Panc1 (cell line): ENCODE results near the gene COL9A2. TPM values are rescaled to one million over a fixed set of nuclear protein-coding genes. Genes with fewer than 3 reads are reported as not detected.
"Not testable (repeated sequence)": the region's sequence is repeated elsewhere in the genome, so short reads cannot be mapped to it uniquely, and the experiment has no call there.

Source experiments
- ATAC-seq: fragments of 200-7000 bp; cut with Tn5 transposase; 2 replicates; pipeline ENCODE4 v1.9.1; 2020; ENCODE audit warnings: mild to moderate bottlenecking, moderate library complexity
- BruUV-seq: library from RNA; stranded (reverse); fragments of 400-500 nt; replicated peaks from 2 replicates; lab custom pipeline; 2021; lab: Mats Ljungman, UMichigan
- CTCF ChIA-PET: fragments of 300-600 bp; sonication (Branson Sonifier 250); formaldehyde crosslinking; loops from one replicate; lab custom pipeline; 2022; ENCODE audit warnings: antibody characterized with exemption; lab: Charles Lee
- POLR2A ChIA-PET: fragments of 300-600 bp; sonication (Branson Sonifier 250); formaldehyde crosslinking; loops from one replicate; lab custom pipeline; 2022; ENCODE audit warnings: antibody characterized with exemption; lab: Charles Lee
- DNase-seq: peaks from one replicate; pipeline ENCODE4 v3.0.0-alpha.2; 2010; ENCODE audit warnings: low read depth, low spot score
- H3K27ac ChIP-seq: 2 replicates; pipeline ENCODE4 v1.5.1; 2011; ENCODE audit warnings: mild to moderate bottlenecking, low read length, inconsistent platforms
- H3K27me3 ChIP-seq: fragments of 200-500 bp; sonication (Bioruptor generic); 2 replicates; pipeline ENCODE4 v1.6.0; 2014; ENCODE audit warnings: low read length, inconsistent platforms; ENCODE audit not compliant: control insufficient read depth, insufficient read depth
- H3K36me3 ChIP-seq: fragments of 200-500 bp; sonication (Bioruptor generic); 2 replicates; pipeline ENCODE4 v1.5.1; 2014; ENCODE audit warnings: inconsistent platforms, mild to moderate bottlenecking, low read length, moderate library complexity; ENCODE audit not compliant: control insufficient read depth, insufficient read depth
- H3K4me1 ChIP-seq: 2 replicates; pipeline ENCODE4 v1.5.1; 2011; ENCODE audit warnings: inconsistent platforms, mild to moderate bottlenecking, low read length, moderate library complexity; ENCODE audit not compliant: control insufficient read depth, insufficient read depth
- H3K4me3 ChIP-seq, 2 experiments: 2 replicates each; pipeline ENCODE4 v1.5.1; 2011 to 2012; ENCODE audit warnings: low read depth in 2 of 2, low read length in 2 of 2, mild to moderate bottlenecking in 2 of 2, inconsistent platforms in 1 of 2, moderate library complexity in 1 of 2
- H3K9me3 ChIP-seq: fragments of 200-500 bp; sonication (Bioruptor generic); 2 replicates; pipeline ENCODE4 v1.5.1; 2014; ENCODE audit warnings: low read depth, mild to moderate bottlenecking, inconsistent platforms, low read length, moderate library complexity; ENCODE audit not compliant: control insufficient read depth, insufficient read depth
- POLR2AphosphoS5 ChIP-seq: IDR thresholded peaks from 2 replicates; pipeline ENCODE4 v1.6.1; 2012; ENCODE audit warnings: mild to moderate bottlenecking, low read depth, low read length, moderate library complexity
- SIN3A ChIP-seq: IDR thresholded peaks from 2 replicates; pipeline ENCODE4 v1.6.1; 2012; ENCODE audit warnings: low read depth, mild to moderate bottlenecking, low read length, moderate library complexity, borderline replicate concordance; ENCODE audit not compliant: insufficient read depth
- TCF7L2 ChIP-seq: IDR thresholded peaks from 2 replicates; pipeline ENCODE4 v1.6.1; 2011; ENCODE audit warnings: mild to moderate bottlenecking, low read depth, low read length, inconsistent platforms
- in situ Hi-C: cut with HindIII; loops from 2 replicates; pipeline ENCODE4 v1.10.0; 2016; ENCODE audit warnings: low sequenced_read_pairs, low pct_unique_long_range_greater_than_20kb
- intact Hi-C: fragments of 100-400 bp; cut with micrococcal nuclease; formaldehyde crosslinking; loops from one replicate; pipeline ENCODE4 v1.10.0; 2022; ENCODE audit not compliant: unreplicated experiment
- total RNA-seq: library from RNA; stranded (reverse); gene quantifications from one replicate; pipeline ENCODE4 v1.2.1, GENCODE V29; 2021; ENCODE audit not compliant: unreplicated experiment
- TF ChIP-seq, protein P1 (sequence below): fragments of 450-650 bp; IDR thresholded peaks from 2 replicates; pipeline ENCODE4 v1.5.1; 2017; ENCODE audit warnings: mild to moderate bottlenecking
- TF ChIP-seq, protein P2 (sequence below), 2 experiments: IDR thresholded peaks; 2 replicates each; pipeline ENCODE4 v1.6.1; 2011 to 2012; ENCODE audit warnings: low read depth in 2 of 2, control low read depth in 1 of 2, low read length in 1 of 2, mild to moderate bottlenecking in 1 of 2, moderate library complexity in 1 of 2; ENCODE audit not compliant: insufficient read depth in 1 of 2

COL9A2 gene
- total RNA-seq, 1 experiment from 2014 or later = 2.9 TPM

DNA sequence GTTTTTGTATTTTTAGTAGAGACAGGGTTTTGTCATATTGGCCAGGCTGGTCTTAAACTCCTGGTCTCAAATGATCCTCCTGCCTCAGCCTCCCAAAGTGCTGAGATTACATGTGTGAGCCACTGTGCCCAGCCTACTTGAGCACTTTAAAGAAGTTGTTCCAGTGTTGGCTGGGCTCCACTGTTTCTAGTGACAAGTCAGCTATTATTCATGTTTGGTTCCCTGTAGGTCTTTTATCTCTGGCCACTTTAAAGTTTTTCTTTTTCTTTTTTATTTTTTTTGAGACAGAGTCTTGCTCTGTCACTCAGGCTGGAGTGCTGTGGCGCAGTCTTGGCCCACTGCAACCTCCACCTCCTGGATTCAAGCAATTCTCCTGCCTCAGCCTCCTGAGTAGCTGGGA lies 14.3 kb upstream of the COL9A2 start:
- DNase-seq, H3K36me3 ChIP-seq, H3K4me3 ChIP-seq, H3K4me1 ChIP-seq, CTCF ChIA-PET, in situ Hi-C loops, ATAC-seq, H3K9me3 ChIP-seq, POLR2A ChIA-PET, BruUV-seq, H3K27ac ChIP-seq, intact Hi-C loops, H3K27me3 ChIP-seq: not testable (repeated sequence)

DNA sequence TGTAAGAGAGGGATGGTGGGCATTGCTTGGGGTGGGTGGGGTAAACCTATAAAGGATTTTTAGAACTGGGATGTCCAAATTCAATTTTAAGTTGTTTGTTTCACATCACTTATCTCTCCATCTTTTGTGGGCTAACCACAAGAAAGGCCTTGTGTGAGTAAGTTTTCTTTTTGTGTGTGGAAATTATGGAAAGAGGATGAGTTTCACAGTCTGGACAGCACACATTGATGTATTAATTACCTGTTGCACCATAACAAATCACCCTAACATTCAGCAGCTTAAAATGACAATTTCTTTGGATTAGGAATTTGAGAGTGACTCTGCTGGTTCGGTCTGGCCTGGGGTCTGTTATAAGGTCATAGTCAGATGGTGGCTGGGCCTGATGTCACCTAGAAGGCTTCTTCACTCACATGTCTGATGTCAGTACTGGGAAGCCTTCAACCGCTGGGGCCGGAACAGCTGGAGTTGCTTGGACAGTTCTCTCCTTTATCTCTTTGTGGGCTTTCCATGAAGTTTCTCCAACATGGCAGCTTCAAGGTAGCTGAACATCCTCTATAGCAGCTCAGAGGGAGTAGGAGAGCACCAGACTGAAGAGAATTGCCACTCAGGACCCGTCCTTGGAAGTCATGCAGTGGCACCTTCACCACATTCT lies 2.0 kb upstream of the COL9A2 start:
- Histone ChIP-seq H3K4me3 (no peak overlapping the region), H3K36me3 (no peaks in the 10 kb centered on the region), H3K27ac (no peak overlapping the region), H3K4me1 (no peaks in the 10 kb centered on the region; the same call in none of the 2 replicates), H3K9me3 (no peaks in the 10 kb centered on the region), H3K27me3 (no peaks in the 10 kb centered on the region; the same call in 1 of the 2 replicates)
- in situ Hi-C loops = no loop called here
- TF ChIP-seq SIN3A (no peak), POLR2AphosphoS5 (no peak)
- ChIA-PET CTCF (no interaction called here), POLR2A (interaction anchor here (1.0 kb wide), 1 partner anchor 120 kb away, joined by 3 read pairs; no protein-coding TSS in a partner anchor)
- intact Hi-C loops = no loop called here
- ATAC-seq (no peak), DNase-seq (no peak)
- BruUV-seq = no TSS peak

DNA sequence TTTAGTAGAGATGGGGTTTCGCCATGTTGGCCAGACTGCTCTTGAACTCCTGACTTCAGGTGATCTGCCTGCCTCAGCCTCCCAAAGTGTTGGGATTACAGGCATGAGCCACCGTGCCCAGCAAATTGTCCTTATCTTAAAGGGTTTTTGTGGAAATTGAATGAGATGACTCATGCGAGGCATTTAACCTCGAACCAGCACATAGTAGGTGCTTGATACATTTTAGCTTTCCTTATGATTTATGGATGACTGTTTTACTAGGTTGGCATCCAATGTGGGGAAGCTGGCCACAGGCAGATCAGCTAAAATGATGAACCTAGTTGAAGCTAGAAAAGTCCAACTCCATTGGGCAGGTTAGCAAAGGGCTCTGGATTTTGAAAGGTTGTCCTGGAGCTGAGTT lies 1.4 kb upstream of the COL9A2 start:
- ChIA-PET POLR2A (interaction anchor here (1.0 kb wide), 1 partner anchor 119 kb away, joined by 3 read pairs; no protein-coding TSS in a partner anchor), CTCF (no interaction called here)
- H3K4me1 ChIP-seq = no peaks in the 10 kb centered on the region; the same call in none of the 2 replicates
- H3K27me3 ChIP-seq = no peaks in the 10 kb centered on the region; the same call in 1 of the 2 replicates
- TF ChIP-seq SIN3A = no peak
- TF ChIP-seq, protein P1, sequence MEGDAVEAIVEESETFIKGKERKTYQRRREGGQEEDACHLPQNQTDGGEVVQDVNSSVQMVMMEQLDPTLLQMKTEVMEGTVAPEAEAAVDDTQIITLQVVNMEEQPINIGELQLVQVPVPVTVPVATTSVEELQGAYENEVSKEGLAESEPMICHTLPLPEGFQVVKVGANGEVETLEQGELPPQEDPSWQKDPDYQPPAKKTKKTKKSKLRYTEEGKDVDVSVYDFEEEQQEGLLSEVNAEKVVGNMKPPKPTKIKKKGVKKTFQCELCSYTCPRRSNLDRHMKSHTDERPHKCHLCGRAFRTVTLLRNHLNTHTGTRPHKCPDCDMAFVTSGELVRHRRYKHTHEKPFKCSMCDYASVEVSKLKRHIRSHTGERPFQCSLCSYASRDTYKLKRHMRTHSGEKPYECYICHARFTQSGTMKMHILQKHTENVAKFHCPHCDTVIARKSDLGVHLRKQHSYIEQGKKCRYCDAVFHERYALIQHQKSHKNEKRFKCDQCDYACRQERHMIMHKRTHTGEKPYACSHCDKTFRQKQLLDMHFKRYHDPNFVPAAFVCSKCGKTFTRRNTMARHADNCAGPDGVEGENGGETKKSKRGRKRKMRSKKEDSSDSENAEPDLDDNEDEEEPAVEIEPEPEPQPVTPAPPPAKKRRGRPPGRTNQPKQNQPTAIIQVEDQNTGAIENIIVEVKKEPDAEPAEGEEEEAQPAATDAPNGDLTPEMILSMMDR = no peak
- no peak for TF ChIP-seq TCF7L2
- TF ChIP-seq, protein P2, sequence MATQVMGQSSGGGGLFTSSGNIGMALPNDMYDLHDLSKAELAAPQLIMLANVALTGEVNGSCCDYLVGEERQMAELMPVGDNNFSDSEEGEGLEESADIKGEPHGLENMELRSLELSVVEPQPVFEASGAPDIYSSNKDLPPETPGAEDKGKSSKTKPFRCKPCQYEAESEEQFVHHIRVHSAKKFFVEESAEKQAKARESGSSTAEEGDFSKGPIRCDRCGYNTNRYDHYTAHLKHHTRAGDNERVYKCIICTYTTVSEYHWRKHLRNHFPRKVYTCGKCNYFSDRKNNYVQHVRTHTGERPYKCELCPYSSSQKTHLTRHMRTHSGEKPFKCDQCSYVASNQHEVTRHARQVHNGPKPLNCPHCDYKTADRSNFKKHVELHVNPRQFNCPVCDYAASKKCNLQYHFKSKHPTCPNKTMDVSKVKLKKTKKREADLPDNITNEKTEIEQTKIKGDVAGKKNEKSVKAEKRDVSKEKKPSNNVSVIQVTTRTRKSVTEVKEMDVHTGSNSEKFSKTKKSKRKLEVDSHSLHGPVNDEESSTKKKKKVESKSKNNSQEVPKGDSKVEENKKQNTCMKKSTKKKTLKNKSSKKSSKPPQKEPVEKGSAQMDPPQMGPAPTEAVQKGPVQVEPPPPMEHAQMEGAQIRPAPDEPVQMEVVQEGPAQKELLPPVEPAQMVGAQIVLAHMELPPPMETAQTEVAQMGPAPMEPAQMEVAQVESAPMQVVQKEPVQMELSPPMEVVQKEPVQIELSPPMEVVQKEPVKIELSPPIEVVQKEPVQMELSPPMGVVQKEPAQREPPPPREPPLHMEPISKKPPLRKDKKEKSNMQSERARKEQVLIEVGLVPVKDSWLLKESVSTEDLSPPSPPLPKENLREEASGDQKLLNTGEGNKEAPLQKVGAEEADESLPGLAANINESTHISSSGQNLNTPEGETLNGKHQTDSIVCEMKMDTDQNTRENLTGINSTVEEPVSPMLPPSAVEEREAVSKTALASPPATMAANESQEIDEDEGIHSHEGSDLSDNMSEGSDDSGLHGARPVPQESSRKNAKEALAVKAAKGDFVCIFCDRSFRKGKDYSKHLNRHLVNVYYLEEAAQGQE (IDR thresholded peaks at IDR 0.05; ENCODE audit: insufficient read depth in 1 of 2, low read depth in 2 of 2, low read length in 1 of 2) = no peak
- no peak for TF ChIP-seq POLR2AphosphoS5
- H3K9me3 ChIP-seq = no peaks in the 10 kb centered on the region
- no TSS peak for BruUV-seq
- H3K27ac ChIP-seq = no peak overlapping the region
- in situ Hi-C loops = no loop called here
- H3K4me3 ChIP-seq = no peak overlapping the region
- intact Hi-C loops = no loop called here
- no peak for ATAC-seq
- DNase-seq = no peak
- H3K36me3 ChIP-seq = no peaks in the 10 kb centered on the region
